H1 (cell line): ENCODE measurements around the gene ZNF516. TPM values are rescaled to one million over a fixed set of nuclear protein-coding genes. Genes with fewer than 3 reads are reported as not detected.

Experiments
- CTCF ChIA-PET: fragments of 300-600 bp; sonication (Branson Sonifier 250); formaldehyde crosslinking; loops from one replicate; lab custom pipeline; 2021; ENCODE audit not compliant: partially characterized antibody; lab: Charles Lee
- POLR2A ChIA-PET: fragments of 300-600 bp; sonication (Branson Sonifier 250); formaldehyde crosslinking; loops from one replicate; lab custom pipeline; 2021; ENCODE audit warnings: inconsistent platforms; ENCODE audit not compliant: partially characterized antibody; lab: Charles Lee
- DNase-seq, 2 experiments: peaks; one replicate each; pipeline versions ENCODE4 v3.0.0 to v3.0.0-alpha.2; 2010 to 2022; ENCODE audit warnings: low spot score in 2 of 2, low read depth in 1 of 2, mixed read lengths in 1 of 2
- FAIRE-seq: peaks from 2 replicates; lab custom pipeline; 2011; peaks lifted over from hg19 to GRCh38; lab: Jason Lieb, UNC
- H2AFZ ChIP-seq: 2 replicates; pipeline ENCODE4 v1.8.1; 2012; ENCODE audit warnings: low read length, inconsistent platforms
- H2AK5ac ChIP-seq: 2 replicates; pipeline ENCODE4 v1.6.1; 2013; ENCODE audit warnings: low read depth, low read length
- H2BK120ac ChIP-seq: replicated peaks from 2 replicates; pipeline ENCODE3; 2013; ENCODE audit warnings: low read depth, low read length, inconsistent platforms
- H2BK12ac ChIP-seq: 2 replicates; pipeline ENCODE4 v1.6.1; 2013; ENCODE audit warnings: low read depth, low read length
- H2BK15ac ChIP-seq: 2 replicates; pipeline ENCODE4 v1.6.1; 2013; ENCODE audit warnings: low read length
- H2BK20ac ChIP-seq: 2 replicates; pipeline ENCODE4 v1.6.1; 2013; ENCODE audit warnings: low read length
- H2BK5ac ChIP-seq: 2 replicates; pipeline ENCODE4 v1.6.1; 2013; ENCODE audit warnings: low read depth, low read length
- H3K14ac ChIP-seq: 2 replicates; pipeline ENCODE4 v1.6.1; 2013; ENCODE audit warnings: inconsistent platforms; ENCODE audit not compliant: insufficient read length
- H3K18ac ChIP-seq: 2 replicates; pipeline ENCODE4 v1.6.1; 2013; ENCODE audit warnings: low read length; ENCODE audit errors: extremely low read depth
- H3K23ac ChIP-seq: 2 replicates; pipeline ENCODE4 v1.6.1; 2013; ENCODE audit warnings: inconsistent platforms; ENCODE audit not compliant: insufficient read length
- H3K23me2 ChIP-seq: 2 replicates; pipeline ENCODE4 v1.6.1; 2013; ENCODE audit warnings: low read depth, low read length
- H3K27ac ChIP-seq: 2 replicates; pipeline ENCODE4 v1.6.1; 2011; ENCODE audit warnings: low read depth, low read length, inconsistent platforms
- H3K27me3 ChIP-seq, 4 experiments: replicated peaks in 1 of 4; 1 replicate in 1 of 4; 2 replicates in 3 of 4; pipeline versions ENCODE4 v1.6.1 to v1.8.1; 2011 to 2013; ENCODE audit warnings: low read length in 3 of 4, mild to moderate bottlenecking in 3 of 4, inconsistent platforms in 2 of 4, mixed read lengths in 2 of 4, moderate library complexity in 1 of 4; ENCODE audit not compliant: control insufficient read depth in 3 of 4, insufficient read depth in 3 of 4; ENCODE audit errors: extremely low read depth in 1 of 4
- H3K36me3 ChIP-seq, 4 experiments: 2 replicates each; pipeline versions ENCODE4 v1.6.1 to v1.8.1; 2011 to 2013; ENCODE audit warnings: mild to moderate bottlenecking in 4 of 4, low read length in 3 of 4, moderate library complexity in 2 of 4, control low read depth in 1 of 4, inconsistent platforms in 1 of 4; ENCODE audit not compliant: insufficient read depth in 4 of 4, control insufficient read depth in 2 of 4
- H3K4ac ChIP-seq: replicated peaks from 2 replicates; pipeline ENCODE3; 2013; ENCODE audit warnings: low read length, low read depth, mixed read lengths, inconsistent platforms; ENCODE audit not compliant: insufficient read length
- H3K4me1 ChIP-seq, 4 experiments: replicated peaks in 1 of 4; 1 replicate in 1 of 4; 2 replicates in 3 of 4; pipeline versions ENCODE4 v1.6.1 to v1.8.1; 2011 to 2013; ENCODE audit warnings: low read length in 3 of 4, inconsistent platforms in 2 of 4, mixed read lengths in 1 of 4; ENCODE audit not compliant: insufficient read depth in 4 of 4, control insufficient read depth in 3 of 4
- H3K4me2 ChIP-seq, 2 experiments: 2 replicates each; pipeline versions ENCODE4 v1.6.1 to v1.8.1; 2011 to 2013; ENCODE audit warnings: low read depth in 2 of 2, low read length in 2 of 2, control low read depth in 1 of 2, inconsistent platforms in 1 of 2, mild to moderate bottlenecking in 1 of 2; ENCODE audit not compliant: insufficient read depth in 1 of 2
- H3K4me3 ChIP-seq, 4 experiments: fragments of 200-600, 300-600 bp in 1 of 4; sonication (generic), shearing (Covaris generic), sonication (Bioruptor Twin) in 1 of 4; 2 replicates each; pipeline versions ENCODE4 v1.5.1 to v1.8.1; 2011 to 2016; ENCODE audit warnings: low read length in 4 of 4, low read depth in 3 of 4, control low read depth in 2 of 4, inconsistent platforms in 2 of 4, mild to moderate bottlenecking in 2 of 4, mixed read lengths in 1 of 4, moderate library complexity in 1 of 4; ENCODE audit not compliant: insufficient read depth in 2 of 4; ENCODE audit errors: extremely low read depth in 1 of 4
- H3K56ac ChIP-seq: replicated peaks from 2 replicates; pipeline ENCODE3; 2013; ENCODE audit warnings: low read depth, mild to moderate bottlenecking, mixed read lengths, low read length, inconsistent platforms; ENCODE audit not compliant: insufficient read length
- H3K79me1 ChIP-seq: 2 replicates; pipeline ENCODE4 v1.6.1; 2013; ENCODE audit warnings: low read depth, low read length, control low read depth
- H3K79me2 ChIP-seq, 2 experiments: 2 replicates each; pipeline versions ENCODE4 v1.6.1 to v1.8.1; 2012 to 2013; ENCODE audit warnings: low read length in 2 of 2, mild to moderate bottlenecking in 2 of 2, inconsistent platforms in 1 of 2; ENCODE audit not compliant: insufficient read depth in 2 of 2, control insufficient read depth in 1 of 2
- H3K9ac ChIP-seq, 4 experiments: replicated peaks in 1 of 4; 1 replicate in 1 of 4; 2 replicates in 3 of 4; pipeline versions ENCODE4 v1.6.1 to v1.8.1; 2011 to 2013; ENCODE audit warnings: low read depth in 3 of 4, low read length in 3 of 4, control low read depth in 2 of 4, mild to moderate bottlenecking in 2 of 4, moderate library complexity in 2 of 4, inconsistent platforms in 1 of 4; ENCODE audit errors: extremely low read depth in 1 of 4
- H3K9me3 ChIP-seq, 2 experiments: 2 replicates each; pipeline versions ENCODE4 v1.6.1 to v1.8.1; 2012 to 2013; ENCODE audit warnings: mild to moderate bottlenecking in 2 of 2, moderate library complexity in 2 of 2, control low read depth in 1 of 2, inconsistent platforms in 1 of 2, low read depth in 1 of 2, low read length in 1 of 2, mixed read lengths in 1 of 2; ENCODE audit not compliant: insufficient read depth in 2 of 2
- H4K20me1 ChIP-seq, 2 experiments: replicated peaks in 1 of 2; 2 replicates each; pipeline versions ENCODE3 to v1.8.1; 2011 to 2013; ENCODE audit warnings: inconsistent platforms in 2 of 2, low read length in 2 of 2, mild to moderate bottlenecking in 1 of 2; ENCODE audit not compliant: insufficient read depth in 2 of 2, control insufficient read depth in 1 of 2
- H4K5ac ChIP-seq: 2 replicates; pipeline ENCODE4 v1.6.1; 2013; ENCODE audit warnings: low read length, low read depth, mixed read lengths, inconsistent platforms; ENCODE audit not compliant: insufficient read length
- H4K8ac ChIP-seq: 2 replicates; pipeline ENCODE4 v1.8.0; 2013; ENCODE audit warnings: mild to moderate bottlenecking, moderate library complexity, low read length, inconsistent platforms; ENCODE audit not compliant: insufficient read depth; ENCODE audit errors: extremely low read depth
- H4K91ac ChIP-seq: replicated peaks from 2 replicates; pipeline ENCODE3; 2013; ENCODE audit warnings: low read length, mixed read lengths, inconsistent platforms; ENCODE audit not compliant: insufficient read length
- GABPA ChIP-seq: IDR thresholded peaks from 2 replicates; pipeline ENCODE4 v1.6.1; 2011; ENCODE audit warnings: mild to moderate bottlenecking, low read length, moderate library complexity, borderline replicate concordance; ENCODE audit not compliant: insufficient read depth
- RXRA ChIP-seq: IDR thresholded peaks from 2 replicates; pipeline ENCODE4 v1.6.1; 2011; ENCODE audit warnings: low read depth, mild to moderate bottlenecking, low read length, moderate library complexity; ENCODE audit not compliant: insufficient read depth
- YY1 ChIP-seq: IDR thresholded peaks from 2 replicates; pipeline ENCODE4 v1.6.1; 2011; ENCODE audit warnings: low read depth, mild to moderate bottlenecking, low read length
- WGBS, 2 experiments: shearing (Covaris generic) in 1 of 2; methylation state at CpG; one replicate each; pipeline versions ENCODE4 v1.1.6 to v1.1.7; 2013 to 2015; ENCODE audit warnings: low lambda C conversion rate in 2 of 2, mixed read lengths in 2 of 2, inconsistent platforms in 1 of 2, low coverage in 1 of 2, missing lambda C conversion rate in 1 of 2; ENCODE audit not compliant: insufficient replicate concordance in 2 of 2, insufficient coverage in 1 of 2, insufficient read length in 1 of 2; ENCODE audit errors: extremely low coverage in 1 of 2, missing lambda C conversion rate in 1 of 2; 5-methylcytosine and 5-hydroxymethylcytosine counted together
- polyA plus RNA-seq, 7 experiments: library from polyadenylated mRNA; depleted of rRNA in 3 of 7; stranded (reverse) in 5 of 7; unstranded in 2 of 7; fragments of >200 nt in 5 of 7; fragments of 200-250 nt in 2 of 7; gene quantifications; 1 replicate in 5 of 7; 2 replicates in 1 of 7; 4 replicates in 1 of 7; pipeline versions ENCODE4 v1.2.1 to v1.2.3, GENCODE V29; 2011 to 2013; ENCODE audit warnings: missing spikeins in 2 of 7, mixed read lengths in 2 of 7
- total RNA-seq: library from RNA; stranded (reverse); fragmentation: NEBNext Ultra II Directional; extraction: Animal tissue kit (Norgen Biotek cat#: 25700); gene quantifications from 2 replicates; pipeline ENCODE4 v1.2.1, GENCODE V29; 2021

ZNF516 gene
- total and polyA plus RNA-seq, 2 of the 8 experiments (the other 6 are each of a cell fraction or from before 2014, with no cell fraction given): 7.3 to 17.0 TPM

- Histone ChIP-seq H3K4me1 (peaks cover 6 to 11% (median 7%) of the 10 kb centered on the region in 4 experiments), H2BK120ac (no peak overlapping the region), H4K20me1 (peaks cover 5 to 7% of the 10 kb centered on the region in 2 experiments)
Measured at GRCh38 chr18:76447258-76447890, 47.7 kb downstream of the ZNF516 start.

More at GRCh38 chr18:76447258-76447890, 47.7 kb downstream of the ZNF516 start:
- H3K4me2 ChIP-seq: no peak overlapping the region
- no peak for DNase-seq
- no peak for TF ChIP-seq GABPA
- TF ChIP-seq YY1: no peak
- no peak for TF ChIP-seq RXRA
- H3K36me3 ChIP-seq: peaks cover 0 to 7% (median 0%) of the 10 kb centered on the region in 4 experiments; a peak in 1 of 8 replicates
- no peaks in the 10 kb centered on the region for H3K9me3 ChIP-seq
- WGBS, 2 experiments: 96% methylated on average over 21 of the region's 21 CpGs; no CpG with 5 or more reads in 1 of the 2 experiments
- H2BK20ac ChIP-seq: no peak overlapping the region
- H3K27ac ChIP-seq: no peak overlapping the region
- H3K4me3 ChIP-seq: no peak overlapping the region
- peaks cover 13% of the 10 kb centered on the region for H3K23me2 ChIP-seq
- no peak overlapping the region for H2AFZ ChIP-seq
- no peak for FAIRE-seq
- H3K56ac ChIP-seq: no peak overlapping the region
- ChIA-PET CTCF (interaction anchor here (1.9 to 2.3 kb wide), 2 partner anchors 11 to 21 kb away, joined by 7 to 8 read pairs; no protein-coding TSS in a partner anchor), POLR2A (no interaction called here)
- H3K23ac ChIP-seq: no peak overlapping the region
- no peak overlapping the region for H3K9ac ChIP-seq
- no peak overlapping the region for H4K5ac ChIP-seq
- H2AK5ac ChIP-seq: no peak overlapping the region
- no peak overlapping the region for H2BK15ac ChIP-seq
- H2BK12ac ChIP-seq: no peak overlapping the region
- H2BK5ac ChIP-seq: no peak overlapping the region
- H3K27me3 ChIP-seq: peaks cover 0 to 17% (median 11%) of the 10 kb centered on the region in 4 experiments; a peak in 5 of 7 replicates
- H4K8ac ChIP-seq: no peak overlapping the region
- no peak overlapping the region for H3K14ac ChIP-seq
- H3K18ac ChIP-seq: no peak overlapping the region
- H3K79me1 ChIP-seq: peaks cover 8% of the 10 kb centered on the region
- no peak overlapping the region for H4K91ac ChIP-seq
- no peak overlapping the region for H3K4ac ChIP-seq
- peaks cover 0 to 40% of the 10 kb centered on the region in 2 experiments; a peak in 1 of 4 replicates for H3K79me2 ChIP-seq
